HG03520 (cell line): ENCODE data around the gene RPL29.

Source experiments
- ATAC-seq: cut with Tn5 transposase; IDR thresholded peaks from one replicate; pipeline ENCODE4 v1.9.1; 2021; ENCODE audit warnings: mild to moderate bottlenecking, moderate library complexity; ENCODE audit not compliant: unreplicated experiment

RPL29 gene

DNA sequence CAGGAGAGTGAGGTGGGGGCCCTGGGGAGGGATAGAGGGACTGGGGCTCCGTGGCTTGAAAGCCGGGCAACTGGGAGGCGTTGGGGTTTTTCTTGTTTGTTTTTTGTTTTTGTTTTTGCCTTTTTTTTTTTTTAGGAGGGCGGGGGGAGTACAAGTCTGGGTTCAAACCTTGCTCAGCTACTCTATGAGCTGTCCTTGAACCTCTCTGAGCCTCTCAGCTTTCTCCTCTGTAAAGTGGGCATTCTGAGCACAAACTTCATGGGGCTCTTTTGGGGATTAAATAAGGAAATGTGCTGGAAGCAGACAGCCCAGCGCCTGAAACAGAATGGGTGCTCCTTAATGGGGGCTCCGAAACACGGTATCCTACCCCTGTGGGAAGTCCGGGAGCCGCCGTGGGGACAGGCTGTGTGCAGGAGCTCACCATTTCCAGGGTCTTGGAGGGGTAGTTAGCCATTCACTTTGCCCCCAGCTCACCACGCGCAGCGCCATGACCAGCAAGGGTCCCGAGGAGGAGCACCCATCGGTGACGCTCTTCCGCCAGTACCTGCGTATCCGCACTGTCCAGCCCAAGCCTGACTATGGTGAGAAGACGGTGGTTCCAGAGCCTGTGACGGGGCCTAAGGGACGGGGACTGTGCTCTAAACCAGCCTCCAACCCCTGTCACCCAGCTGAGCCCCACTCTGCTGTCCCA is 12.0 kb downstream of the RPL29 start:
- ATAC-seq, result no peak

DNA sequence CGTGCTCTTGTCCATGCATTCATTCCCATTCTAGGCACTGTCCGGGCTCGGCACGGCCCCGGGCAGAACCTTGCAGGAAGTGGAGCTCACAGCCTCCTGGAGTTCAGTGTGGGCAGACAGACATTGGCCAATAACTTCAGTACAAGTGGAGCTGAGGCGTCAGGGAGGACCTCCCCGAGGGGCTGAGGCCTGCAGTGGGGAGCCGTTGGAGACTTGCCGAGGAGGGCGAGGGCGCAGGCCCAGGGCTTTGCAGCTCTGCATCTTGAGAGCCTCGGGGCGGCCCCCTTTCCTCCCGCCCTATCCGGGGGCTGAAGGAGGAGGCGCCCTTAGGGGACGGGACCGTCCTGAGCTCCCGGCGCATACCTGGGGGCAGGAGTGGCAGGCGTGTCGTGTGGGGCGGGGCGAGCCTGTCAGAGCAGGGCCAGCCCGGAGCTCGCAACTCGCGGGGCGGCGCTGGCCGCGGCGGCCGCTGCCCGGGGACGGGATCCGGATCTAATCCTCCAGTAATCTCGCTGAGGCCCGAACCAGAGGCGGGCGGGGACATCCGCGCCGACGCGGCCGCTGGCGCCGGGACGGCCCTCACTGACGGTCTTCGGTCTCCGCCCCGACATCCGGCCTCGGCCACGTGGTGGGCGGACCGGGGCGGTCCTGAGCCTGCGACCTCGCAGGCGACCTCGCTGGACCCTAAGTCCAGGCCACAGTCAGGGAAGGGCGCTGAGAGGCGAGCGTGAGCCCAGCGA is 12.7 kb downstream of the RPL29 start, which contains the start of gene ACY1:
ACY1 (plus strand) TSS at position 698 of the 740 bp plus-strand sequence. CDS start 530 bp downstream, outside the sequence.
- ATAC-seq, result peak; percentile 65

DNA sequence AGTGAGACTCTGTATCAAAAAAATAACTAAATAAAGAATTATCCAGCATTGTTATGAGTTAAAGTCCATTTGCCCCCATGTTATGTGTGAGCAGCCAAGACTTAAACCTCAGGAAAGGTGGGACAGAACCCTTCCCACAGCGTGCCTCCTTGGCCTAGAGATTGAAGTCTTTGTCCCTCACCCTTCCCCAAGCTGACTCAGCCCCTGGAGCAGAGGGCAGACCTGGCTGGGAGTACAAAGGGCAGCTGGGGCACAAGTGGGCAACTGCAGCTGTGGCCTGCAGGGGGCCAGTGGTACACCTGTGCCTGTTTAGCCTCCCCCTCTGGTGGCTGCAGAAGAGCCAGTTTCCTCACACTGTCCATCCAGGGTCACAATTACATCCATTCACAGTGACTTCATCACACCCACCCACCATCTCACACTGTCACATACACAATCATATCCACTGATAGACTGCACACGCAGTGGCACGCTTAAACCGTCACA is 13.3 kb downstream of the RPL29 start:
- peak; percentile 37 for ATAC-seq

DNA sequence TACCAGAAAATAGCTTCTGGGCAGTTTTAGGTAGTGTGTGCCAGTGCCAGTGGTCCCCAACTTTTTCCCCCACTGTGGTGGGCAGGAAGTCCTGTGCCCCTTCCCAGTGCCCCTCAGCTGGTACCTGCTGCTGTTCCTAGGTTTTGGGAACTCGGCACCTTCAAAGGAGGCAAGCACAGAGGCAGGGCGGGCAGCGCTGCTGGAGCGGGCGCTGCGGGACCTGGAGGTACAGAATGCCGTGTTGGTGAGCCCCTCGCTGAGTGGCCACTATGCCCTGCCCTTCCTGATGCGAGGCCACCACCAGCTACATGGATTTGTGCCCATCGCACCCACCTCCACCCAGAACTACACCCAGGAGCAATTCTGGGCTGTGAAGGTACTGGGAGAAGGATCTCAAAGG is 15.4 kb downstream of the RPL29 start:
- no peak for ATAC-seq

DNA sequence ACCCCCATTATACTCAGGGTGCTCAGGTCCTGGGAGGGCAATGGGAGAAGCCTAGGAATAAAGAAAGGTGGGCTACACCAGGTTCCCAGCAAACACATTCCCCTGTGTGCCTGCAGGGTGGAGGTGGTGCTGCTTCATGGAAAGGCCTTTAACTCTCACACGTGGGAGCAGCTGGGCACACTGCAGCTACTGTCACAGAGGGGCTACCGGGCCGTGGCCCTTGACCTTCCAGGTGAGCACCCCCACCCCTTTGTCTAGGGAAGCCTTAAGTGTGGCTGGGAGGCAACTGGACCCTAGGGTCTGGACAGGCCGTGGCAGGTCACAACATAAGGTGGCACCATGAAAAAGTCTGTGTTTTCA is 17.6 kb downstream of the RPL29 start:
- no peak for ATAC-seq

DNA sequence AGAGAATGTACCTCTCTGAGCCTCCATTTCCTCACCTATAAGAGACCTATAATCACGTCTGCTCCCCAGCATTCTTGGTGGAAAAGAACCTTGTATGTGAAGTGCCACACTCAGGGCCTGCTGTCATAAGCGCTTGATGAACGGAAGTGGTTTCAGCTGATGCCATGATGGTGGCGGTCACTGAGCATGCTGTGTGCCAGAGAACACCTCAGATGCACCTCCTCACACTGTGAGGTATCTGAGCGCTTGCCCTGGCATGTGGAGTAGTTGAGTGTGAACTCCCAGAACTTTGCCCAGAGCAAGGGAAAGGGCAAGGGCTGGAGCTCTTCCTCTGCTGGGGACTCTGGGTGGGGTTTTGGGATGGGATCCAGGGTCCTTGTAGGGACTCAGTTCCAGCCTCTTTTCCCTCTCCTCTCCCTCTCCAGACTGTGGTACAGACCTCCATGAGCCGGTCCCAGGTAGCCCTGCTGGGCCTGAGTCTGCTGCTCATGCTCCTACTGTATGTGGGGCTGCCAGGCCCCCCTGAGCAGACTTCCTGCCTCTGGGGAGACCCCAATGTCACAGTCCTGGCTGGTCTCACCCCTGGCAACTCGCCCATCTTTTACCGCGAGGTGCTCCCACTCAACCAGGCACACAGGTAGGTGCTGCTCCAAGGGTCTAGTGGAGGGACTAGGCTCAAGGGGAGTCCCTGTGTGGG is 18.1 kb downstream of the RPL29 start:
- ATAC-seq, result no peak

DNA sequence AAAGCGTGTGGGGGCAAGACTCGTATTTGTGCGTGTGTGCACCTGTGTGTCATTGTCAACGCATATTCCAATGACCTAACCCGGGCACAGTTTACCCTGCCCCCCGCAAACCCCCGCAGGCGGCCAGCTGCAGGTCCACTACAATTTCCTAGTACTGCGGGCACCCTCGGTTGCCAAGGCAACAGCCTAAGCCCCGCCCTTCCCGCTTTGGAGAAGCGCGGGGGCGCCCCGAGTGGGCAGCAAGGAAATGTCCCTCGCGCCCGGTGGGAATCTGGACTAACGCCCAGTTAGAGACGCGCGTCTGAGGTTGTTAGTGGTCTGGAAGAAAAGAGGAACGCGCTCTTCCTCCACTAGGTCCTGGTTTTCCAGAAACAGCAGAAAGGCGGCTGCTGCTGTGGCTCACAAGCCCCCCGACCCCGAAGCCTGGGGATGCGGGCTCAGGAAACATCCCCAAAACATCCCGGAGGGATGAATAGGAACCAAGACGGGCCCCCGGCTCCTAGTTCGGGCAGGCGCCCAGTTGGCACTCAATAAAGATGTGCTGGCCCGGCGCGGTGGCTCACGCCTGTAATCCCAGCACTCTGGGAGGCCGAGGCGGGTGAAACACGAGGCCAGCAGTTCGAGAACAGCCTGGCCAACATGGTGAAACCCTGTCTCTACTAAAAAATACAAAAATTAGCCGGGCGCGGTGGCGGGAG is 19.7 kb downstream of the RPL29 start:
- ATAC-seq, result no peak

DNA sequence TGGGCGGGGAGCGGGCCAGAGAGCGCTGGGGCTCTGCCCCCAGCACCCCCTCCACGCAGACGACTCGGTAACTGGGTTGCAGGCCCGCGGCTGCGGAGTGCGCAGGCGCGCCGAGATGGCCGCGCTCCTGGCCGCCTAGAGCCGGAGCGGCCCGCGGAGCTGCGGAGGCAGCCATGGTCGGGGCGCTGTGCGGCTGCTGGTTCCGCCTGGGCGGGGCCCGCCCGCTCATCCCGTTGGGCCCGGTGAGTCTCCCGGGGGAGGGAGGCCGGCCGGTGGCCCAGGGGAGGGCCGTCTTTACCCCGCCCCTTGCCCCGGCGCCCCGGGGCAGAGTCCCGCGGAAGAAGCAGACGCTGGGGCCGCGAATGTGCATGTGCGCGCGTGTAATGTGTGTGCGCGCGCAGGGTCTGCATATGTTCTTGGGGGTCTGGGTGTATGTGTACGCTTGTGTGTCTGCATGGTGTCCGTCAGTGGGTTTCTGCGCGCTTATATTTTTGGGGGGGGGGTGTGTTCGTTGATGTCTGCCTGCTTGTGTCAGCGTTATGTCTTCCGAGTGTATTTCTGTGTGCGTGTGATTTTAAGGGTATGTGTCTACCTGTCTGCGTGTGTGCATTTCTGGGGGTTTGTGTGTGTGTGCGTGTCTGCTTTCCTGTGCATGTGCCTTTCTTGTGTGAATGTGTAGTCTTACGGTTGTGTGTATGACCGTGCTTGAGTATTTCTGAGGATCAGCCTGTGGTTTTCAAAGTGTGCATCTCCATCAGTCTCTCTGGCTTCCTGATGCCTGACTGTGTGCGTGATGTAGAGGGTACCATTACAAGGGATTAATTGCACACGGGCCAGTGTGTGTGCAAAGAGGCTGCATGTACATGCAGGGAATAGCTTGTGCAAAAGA is 20.5 kb downstream of the RPL29 start, which contains the start of gene ABHD14A:
ABHD14A (plus strand) TSS at position 102 of the 889 bp plus-strand sequence; CDS start at position 174, 72 bp downstream.
- peak; percentile 44 for ATAC-seq

DNA sequence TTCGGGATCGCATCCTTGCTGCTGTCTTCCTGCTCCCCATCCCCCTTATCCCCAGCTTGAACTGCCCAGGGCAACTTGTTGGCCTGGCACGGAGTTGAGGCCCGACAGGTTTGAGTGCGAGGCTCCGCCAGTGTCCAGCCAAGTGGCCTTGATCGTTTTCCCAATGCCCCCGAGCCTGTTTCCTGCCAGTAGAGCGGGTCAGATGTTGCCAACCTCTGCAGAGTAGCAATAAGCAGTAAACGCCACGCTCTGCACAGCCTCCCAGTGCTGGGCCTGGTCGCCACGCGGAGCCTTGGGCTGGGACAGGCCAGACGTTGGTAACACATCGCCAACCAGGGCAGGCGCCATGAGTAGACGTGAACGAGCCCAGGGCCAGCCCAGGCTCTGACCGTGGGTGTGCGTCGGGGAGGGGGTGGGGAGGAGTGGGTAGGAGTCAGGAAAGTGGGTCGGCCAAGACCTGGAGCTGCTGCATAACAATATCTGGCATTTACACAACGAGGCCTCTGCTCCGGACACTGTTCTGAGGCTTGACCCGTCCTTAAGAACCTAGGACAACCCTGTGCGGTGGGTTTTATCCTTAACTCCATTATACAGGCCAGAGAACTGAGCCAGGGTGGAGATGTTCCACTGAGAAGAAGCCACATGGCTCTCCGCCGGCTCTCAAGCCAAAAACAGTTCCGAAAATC is 21.3 kb downstream of the RPL29 start:
- no peak for ATAC-seq

DNA sequence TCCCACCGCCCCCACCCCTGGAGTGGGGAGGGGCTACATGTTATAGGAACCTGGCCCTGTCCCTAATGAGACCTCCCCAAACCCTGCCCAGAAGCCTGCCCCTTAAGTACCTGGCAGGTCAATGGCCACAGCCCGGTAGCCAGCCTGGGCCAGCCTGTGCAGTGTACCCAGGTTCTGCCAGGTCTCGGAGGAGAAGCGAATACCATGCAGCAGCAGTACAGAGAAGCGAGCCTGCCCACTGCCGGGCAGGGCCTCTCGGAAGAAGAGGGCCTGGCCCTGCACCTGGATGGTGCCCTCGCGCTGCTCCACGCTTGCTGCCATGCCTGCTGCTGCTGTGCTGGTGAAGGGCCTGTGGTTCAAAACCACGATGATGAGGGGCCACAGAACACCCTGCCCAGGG is 24.3 kb downstream of the RPL29 start:
- ATAC-seq, result no peak

DNA sequence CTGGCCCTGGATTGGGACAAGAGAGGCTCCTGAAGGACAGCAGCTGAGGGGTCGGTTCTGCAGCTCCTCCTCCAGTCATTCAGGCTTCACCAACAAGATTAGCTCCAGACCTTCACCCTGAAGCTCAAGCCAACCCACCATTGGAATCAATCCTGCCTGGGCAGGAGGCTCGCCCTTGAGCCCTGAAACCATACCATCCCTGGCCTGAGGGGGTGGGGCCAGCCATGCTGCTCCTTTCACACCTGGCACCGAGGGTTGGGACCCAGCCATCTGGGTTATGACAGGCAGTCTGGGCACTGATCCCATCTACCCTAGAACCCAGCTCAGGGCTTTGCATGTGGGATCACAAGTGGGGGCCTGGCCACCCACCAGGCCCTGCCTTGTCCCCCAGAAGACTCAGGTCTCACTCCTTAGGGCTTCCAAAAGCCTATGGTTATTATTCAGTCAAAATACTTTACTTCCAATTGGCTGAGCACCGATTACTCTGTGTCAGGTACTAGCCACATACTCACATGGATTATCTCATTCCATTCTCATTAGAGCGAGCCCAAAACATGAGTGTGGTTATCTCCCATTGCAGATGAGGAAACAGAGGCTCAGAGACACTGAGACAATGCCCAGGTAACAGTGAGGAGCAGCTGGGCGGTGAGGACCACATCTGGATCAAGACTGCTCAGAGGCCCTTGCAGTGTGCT is 24.9 kb downstream of the RPL29 start:
- ATAC-seq, result no peak

DNA sequence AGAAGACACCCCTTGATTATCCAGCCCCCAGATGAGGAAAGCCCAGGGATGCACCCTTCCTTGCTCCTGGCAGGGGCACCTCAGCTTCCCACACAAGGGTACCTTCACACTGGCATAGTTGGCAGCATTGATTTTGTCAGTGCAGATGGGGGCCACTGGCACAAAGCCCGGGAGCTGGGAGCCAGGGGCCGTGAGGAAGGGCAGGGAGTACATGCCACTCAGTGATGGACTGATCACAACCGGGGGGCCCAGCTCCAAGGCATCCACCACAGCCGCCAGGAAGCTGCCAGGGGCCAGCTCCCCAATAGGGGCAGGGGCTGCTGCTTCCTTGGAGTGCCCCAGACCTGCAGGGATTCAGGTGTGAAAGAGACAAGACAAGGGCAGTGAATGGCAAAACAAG is 25.9 kb downstream of the RPL29 start:
- no peak for ATAC-seq

DNA sequence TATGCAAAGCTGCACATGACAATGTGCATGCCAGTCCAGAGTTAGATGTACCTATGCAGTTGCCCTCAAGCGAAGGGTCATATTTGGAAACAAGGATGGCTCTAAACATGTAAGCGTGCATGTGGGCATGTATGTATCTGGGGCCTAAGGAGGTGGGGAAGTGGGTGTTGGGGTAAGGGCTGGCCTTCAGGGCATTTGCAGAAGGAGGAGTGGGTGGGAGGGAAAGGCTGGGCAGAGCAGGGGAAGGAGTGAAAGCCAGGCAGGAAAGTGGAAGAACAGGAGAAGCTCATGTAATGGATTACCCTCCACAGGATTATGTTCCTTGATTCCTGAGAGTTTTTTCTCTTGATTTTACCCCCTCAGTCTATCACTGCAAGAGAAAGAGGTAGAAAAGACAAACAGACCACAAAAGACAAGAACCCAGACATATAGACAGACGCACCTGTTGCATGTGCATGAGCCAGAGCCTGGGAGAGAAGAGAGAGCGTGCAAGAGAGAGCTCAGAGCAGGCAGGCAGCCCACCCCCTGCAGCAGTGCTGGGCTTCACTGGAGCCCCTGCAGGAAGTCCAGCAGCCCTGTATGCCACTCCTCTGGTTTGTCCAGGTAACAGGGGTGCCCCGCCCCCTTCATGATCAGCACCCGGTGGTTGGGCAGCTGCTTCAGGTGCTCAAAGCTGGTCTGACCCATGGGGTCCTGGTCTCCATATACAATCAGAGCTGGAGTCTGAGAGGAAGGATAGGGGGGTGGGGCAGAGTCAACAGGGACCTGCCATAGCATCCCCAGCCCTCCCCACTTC is 26.6 kb downstream of the RPL29 start:
- ATAC-seq, result no peak

DNA sequence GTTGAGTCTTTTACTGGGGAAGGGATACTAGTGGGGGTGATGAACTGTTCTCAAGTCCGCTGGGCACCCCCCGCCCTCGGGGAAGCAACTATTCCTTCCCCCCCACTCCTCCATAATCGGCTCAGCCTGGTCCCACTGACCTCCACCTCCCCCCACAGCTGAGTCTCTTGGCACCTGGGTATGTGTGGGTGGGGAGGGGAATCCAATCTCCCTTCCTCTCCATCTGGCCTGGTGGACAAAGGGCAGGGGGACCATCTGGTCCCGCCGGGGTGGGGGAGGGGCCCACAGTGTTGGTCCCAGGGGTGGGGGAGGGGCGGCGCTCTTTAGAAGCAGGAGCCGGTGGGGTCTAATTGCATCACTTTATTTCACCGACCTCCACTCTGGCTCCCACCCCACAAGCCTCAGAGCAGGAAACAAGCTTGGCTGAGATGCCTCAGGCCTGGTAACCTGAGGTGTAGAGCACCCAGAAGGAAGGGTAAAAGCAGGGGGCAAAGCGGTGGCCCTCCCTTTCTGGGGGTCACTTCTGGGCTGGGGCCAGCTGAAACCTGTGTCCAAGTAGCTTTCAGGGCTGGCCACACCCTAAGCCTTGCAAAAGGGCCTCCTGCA is 27.4 kb downstream of the RPL29 start:
- ATAC-seq, result no peak

DNA sequence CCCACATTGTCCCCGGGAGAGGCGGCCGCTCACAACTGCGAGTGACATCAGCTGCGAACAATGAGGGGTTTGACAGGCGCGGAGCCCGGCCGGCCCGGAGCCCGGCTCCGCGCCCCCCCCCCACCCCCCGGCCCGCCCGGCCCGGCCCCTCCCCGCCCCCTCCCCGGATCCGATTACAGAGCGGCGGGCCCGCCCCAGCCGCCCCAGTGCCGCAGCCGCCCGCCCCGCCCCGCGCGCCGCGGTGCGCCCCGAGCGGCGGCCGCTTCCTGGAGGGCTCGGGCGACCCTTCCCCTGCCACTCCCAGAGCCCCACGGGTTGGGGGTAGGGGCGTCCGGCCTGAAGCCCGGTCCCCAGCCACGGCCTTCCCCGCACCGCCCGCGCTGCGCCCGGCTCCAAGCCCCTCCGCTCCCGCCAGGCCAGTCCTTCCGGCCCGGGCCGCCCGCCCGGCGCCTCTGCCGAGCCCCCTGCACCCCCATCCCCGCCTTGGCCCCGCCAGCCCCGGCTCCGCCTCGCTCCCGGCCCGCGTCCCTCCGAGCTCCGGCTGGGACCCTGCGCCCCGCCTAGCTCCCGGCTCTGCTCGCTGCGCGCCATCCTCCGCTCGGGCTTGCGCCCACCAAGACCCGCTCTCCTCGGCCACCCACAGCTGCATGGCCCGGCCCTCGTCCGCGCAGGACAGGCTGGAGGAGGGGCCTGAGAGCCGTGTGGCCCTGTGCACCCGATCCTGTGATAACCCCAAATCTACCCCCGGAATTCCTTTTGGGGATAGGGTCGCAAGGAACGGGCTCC is 28.1 kb downstream of the RPL29 start, which contains the start of gene PCBP4:
PCBP4 (minus strand) TSS at position 71 of the 786 bp plus-strand sequence. CDS start 6,214 bp downstream, outside the sequence.
- ATAC-seq, result no peak

DNA sequence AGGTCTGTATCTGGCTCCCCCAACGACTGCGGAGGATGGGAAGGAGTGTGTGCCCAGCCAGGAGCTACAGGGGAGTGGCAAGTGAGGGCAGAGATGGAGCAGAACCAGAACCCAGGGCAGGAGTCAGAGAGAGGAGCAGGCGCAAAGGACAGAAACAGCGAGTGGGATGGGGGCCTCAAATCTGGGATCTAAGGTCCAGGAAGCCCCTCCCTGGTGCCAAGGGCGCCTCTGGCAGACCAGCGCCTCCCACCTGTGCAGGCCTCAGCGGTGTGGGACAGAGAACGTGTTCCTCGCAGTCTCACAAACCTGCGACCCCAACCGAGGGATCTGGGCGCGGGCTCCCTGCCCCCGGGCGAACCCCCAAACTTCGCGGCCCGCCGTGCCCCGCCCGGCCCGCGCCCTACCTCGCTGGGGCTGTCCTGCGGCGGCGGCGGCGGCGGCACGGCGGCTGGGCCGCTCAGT is 28.7 kb downstream of the RPL29 start:
- no peak for ATAC-seq

DNA sequence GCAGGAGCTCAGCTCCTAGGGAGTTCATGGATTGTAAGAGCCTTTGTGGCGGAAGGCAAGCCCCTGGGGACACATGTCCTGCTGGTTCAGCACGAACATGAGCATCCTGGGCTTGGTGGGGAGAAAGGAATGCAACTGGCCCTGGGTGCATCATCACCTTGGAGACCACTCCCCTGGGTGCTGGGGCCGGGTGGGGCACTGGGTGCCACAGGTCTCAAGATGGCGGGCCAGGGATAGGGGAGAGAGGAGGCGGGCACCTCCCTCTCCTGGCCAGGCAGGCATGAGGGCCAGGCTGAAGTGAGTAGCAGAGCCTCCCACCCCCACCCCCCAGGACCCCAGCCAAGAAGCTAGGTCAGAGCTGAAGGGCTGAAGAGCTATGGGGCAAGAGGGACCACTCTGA is 29.2 kb downstream of the RPL29 start:
- ATAC-seq, result no peak
